AG10803 (cell line): ENCODE data around the gene CACNB2.
"Not testable (repeated sequence)": the region's sequence is repeated elsewhere in the genome, so short reads cannot be mapped to it uniquely, and the experiment has no call there.

Source experiments
- DNase-seq: peaks from one replicate; pipeline ENCODE4 v3.0.0; 2010; ENCODE audit warnings: low read depth
- H3K4me3 ChIP-seq: 2 replicates; pipeline ENCODE4 v1.5.1; 2011; ENCODE audit warnings: mild to moderate bottlenecking, low read length, control low read depth
- TF ChIP-seq, protein P1 (sequence below): conservative IDR thresholded peaks from 2 replicates; pipeline ENCODE4 v1.5.1; 2011; ENCODE audit warnings: mild to moderate bottlenecking, low read length, control low read depth, inconsistent platforms

Gene CACNB2

GRCh38 chr10:18144928-18145327, 4.7 kb downstream of the CACNB2 start:
- peak; percentile 71 for DNase-seq
- TF ChIP-seq, protein P1, sequence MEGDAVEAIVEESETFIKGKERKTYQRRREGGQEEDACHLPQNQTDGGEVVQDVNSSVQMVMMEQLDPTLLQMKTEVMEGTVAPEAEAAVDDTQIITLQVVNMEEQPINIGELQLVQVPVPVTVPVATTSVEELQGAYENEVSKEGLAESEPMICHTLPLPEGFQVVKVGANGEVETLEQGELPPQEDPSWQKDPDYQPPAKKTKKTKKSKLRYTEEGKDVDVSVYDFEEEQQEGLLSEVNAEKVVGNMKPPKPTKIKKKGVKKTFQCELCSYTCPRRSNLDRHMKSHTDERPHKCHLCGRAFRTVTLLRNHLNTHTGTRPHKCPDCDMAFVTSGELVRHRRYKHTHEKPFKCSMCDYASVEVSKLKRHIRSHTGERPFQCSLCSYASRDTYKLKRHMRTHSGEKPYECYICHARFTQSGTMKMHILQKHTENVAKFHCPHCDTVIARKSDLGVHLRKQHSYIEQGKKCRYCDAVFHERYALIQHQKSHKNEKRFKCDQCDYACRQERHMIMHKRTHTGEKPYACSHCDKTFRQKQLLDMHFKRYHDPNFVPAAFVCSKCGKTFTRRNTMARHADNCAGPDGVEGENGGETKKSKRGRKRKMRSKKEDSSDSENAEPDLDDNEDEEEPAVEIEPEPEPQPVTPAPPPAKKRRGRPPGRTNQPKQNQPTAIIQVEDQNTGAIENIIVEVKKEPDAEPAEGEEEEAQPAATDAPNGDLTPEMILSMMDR, result no peak
- no peak overlapping the region for H3K4me3 ChIP-seq

- TF ChIP-seq, protein P1, result no peak
- no peak overlapping the region for H3K4me3 ChIP-seq
- DNase-seq, result peak; percentile 49
These were observed 5.4 kb downstream of the CACNB2 start for GRCh38 chr10:18145652-18146051.

GRCh38 chr10:18149196-18149800, 9.1 kb downstream of the CACNB2 start:
- H3K4me3 ChIP-seq, result no peak overlapping the region
- TF ChIP-seq, protein P1, result no peak
- DNase-seq, result no peak

GRCh38 chr10:18151356-18151890, 11.2 kb downstream of the CACNB2 start:
- DNase-seq, result no peak
- TF ChIP-seq, protein P1, result no peak
- no peak overlapping the region for H3K4me3 ChIP-seq

GRCh38 chr10:18153381-18153780, 13.2 kb downstream of the CACNB2 start:
- not testable (repeated sequence) for H3K4me3 ChIP-seq, DNase-seq

DNA sequence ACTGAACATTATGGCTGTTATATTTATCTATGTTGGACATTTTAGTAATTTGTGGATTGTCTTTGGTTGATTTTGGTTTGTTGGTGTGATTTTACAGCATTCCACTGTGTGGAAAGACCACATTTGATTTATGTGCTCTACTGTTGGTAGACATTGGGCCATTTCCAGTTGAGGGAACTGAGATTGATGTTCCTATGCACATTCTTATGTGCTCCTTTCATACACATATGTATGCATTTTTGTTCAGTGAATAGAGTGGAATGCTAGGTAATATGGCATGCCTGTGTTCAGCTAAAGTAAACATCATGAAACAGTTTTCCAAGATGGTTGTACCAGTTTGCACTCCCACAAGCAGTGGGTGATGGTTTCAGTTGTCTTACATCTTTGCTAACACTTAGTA, 15.1 kb downstream of the CACNB2 start:
- H3K4me3 ChIP-seq, result no peak overlapping the region
- TF ChIP-seq, protein P1, result no peak
- peak; percentile 46 for DNase-seq

DNA sequence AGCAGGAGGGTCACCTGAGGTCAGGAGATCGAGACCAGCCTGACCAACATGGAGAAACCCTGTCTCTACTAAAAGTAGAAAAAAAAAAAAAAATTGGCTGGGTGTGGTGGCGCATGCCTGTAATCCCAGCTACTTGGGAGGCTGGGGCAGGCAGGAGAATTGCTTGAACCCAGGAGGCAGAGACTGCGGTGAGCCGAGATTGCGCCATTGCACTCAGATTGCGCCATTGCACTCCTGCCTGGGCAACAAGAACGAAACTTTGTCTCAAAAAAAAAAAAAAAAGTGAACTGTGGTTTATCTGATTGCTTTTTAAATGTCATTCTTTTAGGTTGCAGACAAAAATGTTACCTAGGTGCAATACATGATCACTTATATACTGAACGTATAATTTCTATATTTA, 16.6 kb downstream of the CACNB2 start:
- not testable (repeated sequence) for DNase-seq, H3K4me3 ChIP-seq

DNA sequence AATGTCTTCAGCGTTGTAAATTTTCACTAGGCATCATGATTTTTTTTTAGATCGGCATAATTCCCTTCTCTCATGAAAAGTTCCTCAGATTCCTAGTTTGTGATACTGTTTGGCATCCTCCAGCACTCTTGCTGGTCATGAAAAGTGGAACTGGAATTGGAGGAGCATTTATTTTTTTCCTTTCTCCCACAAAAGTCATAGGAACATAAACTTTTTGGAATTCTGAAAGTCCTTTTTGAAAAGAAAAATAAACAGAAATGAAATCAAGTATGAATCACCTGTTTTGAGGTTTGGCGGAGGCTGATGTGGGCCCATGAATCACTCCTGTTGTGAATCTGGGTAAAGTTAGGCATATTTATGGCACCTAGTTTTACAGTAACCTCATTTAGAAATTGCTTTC, 17.7 kb downstream of the CACNB2 start:
- peak; percentile 78 for DNase-seq
- TF ChIP-seq, protein P1, result no peak
- no peak overlapping the region for H3K4me3 ChIP-seq
